Measurements from ENCODE around the gene ATP10A.

Gene ATP10A

DNA sequence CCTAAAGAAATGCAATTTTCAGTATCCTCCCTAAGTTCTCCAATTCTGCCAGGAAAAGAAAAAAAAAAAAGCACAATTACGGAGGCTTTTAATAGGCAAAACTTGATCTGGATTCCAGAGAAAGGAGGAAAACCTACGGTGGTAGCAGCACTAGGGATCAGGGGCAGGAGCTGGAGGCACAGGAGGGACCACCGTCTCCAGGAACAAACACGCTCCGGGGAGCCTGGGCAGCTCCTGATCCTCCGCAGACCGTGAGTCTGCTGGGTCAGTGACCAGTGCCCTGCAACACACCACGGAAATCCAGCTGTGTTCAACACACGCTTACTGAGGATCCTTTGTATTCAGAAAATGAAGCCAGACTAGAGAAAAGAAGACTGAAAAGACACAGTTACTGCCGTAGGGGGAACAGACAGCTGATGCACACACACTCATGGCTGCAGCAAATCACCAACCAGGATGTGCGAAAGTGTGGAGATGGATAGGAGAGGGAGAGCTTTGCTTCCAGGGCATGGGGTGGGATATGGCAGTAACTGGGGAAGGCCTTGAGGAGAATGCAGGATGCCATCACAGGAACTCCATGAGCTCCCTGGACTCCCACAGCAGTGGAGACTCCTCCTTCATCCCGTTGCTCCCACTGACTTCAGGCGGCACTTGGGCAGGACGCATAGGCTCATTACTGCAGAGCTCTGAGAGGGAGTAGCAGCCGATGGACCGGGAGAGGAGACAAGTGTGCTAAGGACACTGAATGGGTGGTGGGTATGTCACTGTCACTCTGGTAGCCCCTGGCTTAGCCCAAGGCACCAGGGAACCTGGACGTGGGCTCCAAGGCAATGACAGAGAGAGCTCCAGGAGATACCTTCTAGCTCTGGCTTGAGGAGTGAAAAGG, 167.0 kb downstream of the ATP10A start:
- no peak overlapping the region for H3K4me3 Mint-ChIP-seq
- H3K27ac Mint-ChIP-seq = no peak overlapping the region
- no peaks in the 10 kb centered on the region for H3K4me1 Mint-ChIP-seq
- H3K27me3 Mint-ChIP-seq = no peaks in the 10 kb centered on the region
- H3K9me3 Mint-ChIP-seq = no peaks in the 10 kb centered on the region
- peaks cover 12% of the 10 kb centered on the region for H3K36me3 Mint-ChIP-seq

DNA sequence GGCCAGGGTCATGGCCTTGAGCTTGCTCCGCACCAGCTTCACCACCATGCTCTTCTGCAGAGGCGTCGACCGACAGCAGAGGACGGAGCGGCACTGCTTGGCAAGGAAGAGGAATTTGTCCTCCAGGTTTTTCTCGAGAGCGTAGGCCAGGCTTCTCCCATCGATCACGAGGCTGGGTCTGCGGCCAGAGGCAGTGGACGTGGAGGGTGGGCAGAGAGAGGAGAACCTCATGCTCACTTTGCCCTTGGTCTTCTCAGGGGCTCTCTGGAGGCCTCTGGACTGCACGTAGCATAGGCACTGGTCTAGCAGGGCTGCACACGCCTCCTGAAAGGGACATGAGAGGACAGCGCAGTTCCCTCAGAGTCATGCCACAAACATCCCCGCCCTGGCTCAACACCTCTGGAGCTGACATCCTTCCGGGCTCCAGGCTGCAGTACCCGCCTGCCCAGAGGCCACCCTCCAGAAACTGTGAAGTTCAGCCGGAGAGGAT, 168.3 kb downstream of the ATP10A start:
- H3K27me3 Mint-ChIP-seq = no peaks in the 10 kb centered on the region
- peaks cover 9% of the 10 kb centered on the region for H3K36me3 Mint-ChIP-seq

DNA sequence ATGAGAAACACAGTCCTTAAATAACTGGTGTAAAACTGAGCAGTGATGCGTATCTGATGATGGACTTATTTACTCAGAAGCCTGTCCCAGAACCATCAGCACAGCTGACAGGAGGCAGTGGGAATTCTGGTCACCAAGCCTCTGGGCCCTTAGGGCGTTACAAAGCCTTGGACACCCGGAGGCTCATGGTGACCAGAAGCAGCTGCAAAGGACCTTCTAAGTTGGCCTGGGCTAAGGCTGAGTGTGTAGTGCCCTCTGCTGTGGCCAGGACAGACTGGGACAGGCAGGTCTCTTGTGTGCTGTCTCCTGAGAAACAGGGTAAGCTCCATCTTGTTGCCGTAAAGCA, 168.9 kb downstream of the ATP10A start:
- Mint-ChIP-seq H3K4me1 (no peaks in the 10 kb centered on the region), H3K36me3 (peaks cover 11% of the 10 kb centered on the region)

More for the DNA sequence above, 168.3 kb downstream of the ATP10A start:
- Mint-ChIP-seq H3K27ac (no peak overlapping the region), H3K4me1 (no peaks in the 10 kb centered on the region), H3K9me3 (no peaks in the 10 kb centered on the region), H3K4me3 (no peak overlapping the region)

DNA sequence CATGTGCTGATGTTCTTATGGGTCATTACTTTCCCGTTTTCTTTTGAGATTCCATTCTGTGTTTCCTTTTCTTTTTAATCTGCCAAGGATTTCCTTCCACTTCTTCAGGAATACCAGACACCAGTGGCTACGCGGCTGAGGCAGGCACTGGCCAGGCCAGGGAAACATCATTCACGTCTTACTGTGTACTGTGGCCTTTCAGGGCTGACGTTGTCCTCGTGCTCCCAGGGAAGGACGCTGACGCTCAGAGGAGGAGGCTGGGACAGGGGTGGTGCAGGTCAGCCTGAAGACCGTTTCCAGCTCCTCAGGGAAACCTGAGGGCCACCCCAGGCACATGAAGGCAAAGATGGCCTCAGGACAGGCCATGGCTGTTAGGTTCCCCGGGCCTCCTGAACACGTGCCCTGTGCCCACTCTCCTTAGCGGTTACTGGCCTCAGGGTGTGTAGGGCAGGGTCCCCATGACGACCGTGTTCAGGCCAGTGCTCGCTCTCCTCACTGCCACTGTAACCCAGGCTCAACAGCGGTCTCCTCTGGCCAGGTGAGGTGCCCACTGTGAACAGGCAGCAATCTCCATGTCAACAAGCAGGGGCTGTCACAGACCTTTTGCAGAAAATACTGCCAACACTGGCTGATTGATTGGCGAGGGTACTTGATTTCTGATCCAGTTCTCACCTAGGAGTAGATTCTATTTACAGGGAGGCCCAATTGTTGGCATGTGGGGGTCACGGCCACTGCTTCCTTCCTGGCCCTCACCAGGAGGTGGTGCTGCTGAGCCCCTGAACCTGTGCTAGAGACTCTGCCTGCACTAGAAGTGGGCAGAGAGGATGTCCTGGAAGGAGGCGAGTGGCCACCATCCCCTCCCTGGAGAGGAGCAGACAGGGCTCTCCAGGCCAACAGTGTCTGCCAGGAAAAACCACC, 169.5 kb downstream of the ATP10A start:
- Mint-ChIP-seq H3K36me3 (peaks cover 9% of the 10 kb centered on the region), H3K27ac (no peak overlapping the region), H3K4me1 (no peaks in the 10 kb centered on the region), H3K27me3 (no peaks in the 10 kb centered on the region), H3K9me3 (no peaks in the 10 kb centered on the region), H3K4me3 (no peak overlapping the region)

More for the DNA sequence above, 168.9 kb downstream of the ATP10A start:
- no peaks in the 10 kb centered on the region for H3K9me3 Mint-ChIP-seq
- no peak overlapping the region for H3K27ac Mint-ChIP-seq
- H3K4me3 Mint-ChIP-seq = no peak overlapping the region
- no peaks in the 10 kb centered on the region for H3K27me3 Mint-ChIP-seq

DNA sequence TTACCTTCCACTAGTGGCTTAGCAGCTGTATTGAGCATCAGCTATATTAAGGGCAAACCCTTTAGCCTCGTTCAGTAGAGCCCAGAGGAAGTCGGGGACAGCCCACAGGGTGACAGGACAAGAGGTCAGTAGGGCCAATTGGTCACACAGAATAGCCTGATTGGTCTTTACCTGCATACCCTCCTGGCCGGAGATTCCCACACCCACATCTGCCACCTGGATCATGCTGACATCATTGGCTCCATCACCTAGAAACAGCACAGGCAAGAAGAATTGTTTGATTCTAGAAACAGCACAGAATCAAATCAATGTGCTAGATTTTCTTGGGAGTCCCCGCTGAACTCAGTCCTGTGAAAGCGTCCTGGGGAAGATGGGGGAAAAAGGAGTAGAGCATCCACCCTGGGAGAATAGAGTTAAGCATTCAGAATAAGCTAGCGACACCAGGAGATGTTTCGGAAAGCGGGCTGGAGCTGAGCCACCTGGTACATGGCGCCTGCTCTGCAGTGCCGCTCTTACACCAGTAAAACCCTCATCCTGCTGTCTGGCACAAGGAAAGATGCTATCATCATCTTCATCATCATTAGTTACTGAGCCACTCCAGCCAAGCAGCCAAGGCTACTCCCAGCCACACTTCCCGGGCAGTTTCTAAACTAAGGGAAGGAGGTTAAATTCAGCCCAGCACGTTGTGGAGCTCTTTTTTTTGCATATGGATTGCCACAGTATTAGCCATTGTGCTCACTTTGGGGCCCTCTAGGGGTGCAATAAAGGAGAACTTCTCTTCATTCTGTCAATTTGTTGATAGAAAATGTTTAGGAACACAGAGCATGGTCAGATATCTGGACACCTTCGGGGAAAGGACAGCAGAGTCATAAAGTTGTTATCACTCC, 171.3 kb downstream of the ATP10A start:
- H3K9me3 Mint-ChIP-seq = no peaks in the 10 kb centered on the region
- H3K36me3 Mint-ChIP-seq = peaks cover 8% of the 10 kb centered on the region
- H3K27me3 Mint-ChIP-seq = no peaks in the 10 kb centered on the region
- no peak overlapping the region for H3K4me3 Mint-ChIP-seq
- H3K27ac Mint-ChIP-seq = peak overlapping the region; percentile 4
- no peaks in the 10 kb centered on the region for H3K4me1 Mint-ChIP-seq

DNA sequence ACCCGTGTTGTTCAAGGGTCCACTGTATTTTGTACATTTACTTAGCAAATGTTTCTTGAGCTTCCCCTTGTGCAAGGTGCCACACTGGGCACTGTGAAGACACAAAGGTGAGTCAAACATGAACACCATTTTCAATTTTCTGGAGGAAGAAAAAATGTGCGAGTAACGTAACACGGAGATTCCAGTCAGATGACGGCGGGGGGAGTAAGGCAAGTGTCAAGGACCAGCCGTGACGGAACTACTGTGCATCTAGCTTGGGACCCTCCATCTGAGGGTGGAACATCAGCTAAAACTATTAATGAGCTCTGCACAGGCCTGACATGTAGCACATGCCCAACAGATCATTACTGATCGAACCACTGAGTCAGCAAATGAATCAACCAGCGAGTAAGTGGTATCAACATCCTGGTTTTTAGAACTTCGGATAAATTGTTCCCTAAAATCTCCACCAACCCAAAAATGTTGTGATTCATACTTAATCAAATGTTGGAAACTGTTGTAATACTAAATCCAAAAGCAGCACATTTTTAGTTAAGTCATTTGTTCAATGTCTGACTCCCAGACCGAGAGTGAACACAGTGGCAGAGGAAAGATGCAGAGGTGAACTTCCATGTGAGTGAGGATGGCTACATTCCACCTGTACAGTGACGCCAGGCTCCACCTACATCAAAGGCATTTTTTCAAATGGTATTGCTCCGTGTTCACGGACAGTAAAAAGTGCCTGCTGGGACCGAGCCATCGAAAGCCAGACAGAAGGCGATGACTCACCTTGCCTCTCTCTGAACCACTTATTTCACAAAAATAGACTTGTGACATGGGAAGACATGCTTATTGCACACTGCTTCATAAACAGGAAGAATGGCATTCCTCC, 172.2 kb downstream of the ATP10A start:
- H3K27me3 Mint-ChIP-seq = no peaks in the 10 kb centered on the region
- no peak overlapping the region for H3K4me3 Mint-ChIP-seq
- peaks cover 12% of the 10 kb centered on the region for H3K36me3 Mint-ChIP-seq
- no peak overlapping the region for H3K27ac Mint-ChIP-seq
- no peaks in the 10 kb centered on the region for H3K9me3 Mint-ChIP-seq
- H3K4me1 Mint-ChIP-seq = no peaks in the 10 kb centered on the region

DNA sequence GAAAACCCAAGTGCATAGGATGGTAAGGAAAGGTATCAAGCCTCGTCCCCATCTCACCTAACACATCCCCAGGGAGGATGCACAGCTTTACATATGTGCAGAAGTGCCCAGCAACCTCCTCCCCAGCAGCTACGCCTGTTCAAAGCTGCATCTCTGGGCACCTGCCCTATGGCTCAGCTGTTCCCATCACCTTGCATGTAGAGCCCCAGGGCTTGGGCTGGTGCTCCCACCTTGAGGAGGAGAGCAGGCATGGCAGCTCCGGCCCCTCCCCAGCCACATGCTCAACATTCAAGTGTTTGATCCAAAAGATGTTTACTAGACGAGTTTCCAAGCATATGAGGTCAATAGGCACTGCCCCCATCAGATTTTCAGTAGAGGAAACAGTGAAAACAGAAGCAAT, 173.5 kb downstream of the ATP10A start:
- H3K4me1 Mint-ChIP-seq = no peaks in the 10 kb centered on the region
- H3K9me3 Mint-ChIP-seq = no peaks in the 10 kb centered on the region
- H3K4me3 Mint-ChIP-seq = no peak overlapping the region
- no peak overlapping the region for H3K27ac Mint-ChIP-seq
- peaks cover 18% of the 10 kb centered on the region for H3K36me3 Mint-ChIP-seq
- no peaks in the 10 kb centered on the region for H3K27me3 Mint-ChIP-seq

DNA sequence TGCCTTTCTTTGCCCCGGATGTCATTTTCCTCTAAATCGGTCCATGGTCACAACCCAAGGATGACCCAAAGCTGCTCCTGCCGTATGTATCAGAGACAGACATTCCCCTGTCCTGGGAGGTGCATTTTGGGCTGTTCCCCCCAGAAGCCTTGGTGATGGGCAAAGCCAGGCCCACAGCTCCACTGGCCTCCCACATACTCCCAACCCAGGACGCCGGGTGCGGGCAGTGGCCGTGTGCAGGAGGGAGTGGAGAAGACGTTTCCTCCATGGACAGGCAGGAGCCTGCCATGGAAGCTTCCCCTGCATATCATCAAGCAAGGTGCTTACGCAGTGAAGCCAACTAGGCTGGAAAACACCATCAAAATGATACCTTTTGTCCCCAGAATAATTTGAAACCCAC, 175.0 kb downstream of the ATP10A start:
- no peaks in the 10 kb centered on the region for H3K27me3 Mint-ChIP-seq
- no peaks in the 10 kb centered on the region for H3K4me1 Mint-ChIP-seq
- H3K9me3 Mint-ChIP-seq = no peaks in the 10 kb centered on the region
- peaks cover 27% of the 10 kb centered on the region for H3K36me3 Mint-ChIP-seq
- H3K27ac Mint-ChIP-seq = no peak overlapping the region
- no peak overlapping the region for H3K4me3 Mint-ChIP-seq

DNA sequence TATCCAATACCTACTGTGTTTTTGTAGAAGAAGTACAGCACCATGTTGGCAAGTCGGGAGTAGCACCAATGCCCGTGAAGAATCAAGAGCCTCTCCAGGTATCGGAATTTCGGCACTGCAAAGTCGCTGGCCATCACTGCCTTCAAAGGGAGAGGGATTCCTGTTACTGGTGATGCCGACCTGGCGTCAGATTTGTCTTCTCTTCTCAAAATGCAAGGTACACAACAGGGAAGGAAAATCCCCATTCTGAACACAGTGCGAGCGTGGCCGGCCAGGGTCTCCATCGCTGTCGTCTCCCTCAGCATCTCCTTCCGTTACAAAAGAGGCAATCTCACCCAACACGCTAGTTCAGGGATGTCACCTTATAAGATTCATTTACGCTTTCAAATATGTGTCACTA, 175.4 kb downstream of the ATP10A start:
- Mint-ChIP-seq H3K36me3 (peaks cover 30% of the 10 kb centered on the region), H3K9me3 (no peaks in the 10 kb centered on the region), H3K27me3 (no peaks in the 10 kb centered on the region), H3K4me3 (no peak overlapping the region), H3K27ac (peak overlapping the region; percentile 35), H3K4me1 (no peaks in the 10 kb centered on the region)

DNA sequence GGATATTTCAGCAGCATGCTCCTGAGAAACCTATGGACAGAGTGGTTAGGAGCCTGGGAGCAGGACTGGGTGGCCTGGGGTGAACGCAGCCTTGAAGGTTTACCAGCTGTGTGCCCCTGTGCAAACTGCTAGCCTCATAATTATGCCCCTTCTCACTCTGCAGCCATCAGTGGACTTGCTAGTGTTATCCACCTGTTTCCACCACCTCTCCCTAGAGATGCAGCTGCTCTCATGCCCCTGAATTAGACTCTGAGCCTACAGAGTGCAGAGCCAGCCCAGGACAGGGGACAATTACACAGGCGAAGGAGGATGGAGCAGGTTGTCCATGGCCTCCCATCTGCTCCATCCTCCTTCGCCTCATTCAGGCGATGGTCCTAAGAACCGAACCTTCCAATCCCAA, 175.9 kb downstream of the ATP10A start:
- Mint-ChIP-seq H3K4me1 (no peaks in the 10 kb centered on the region), H3K9me3 (no peaks in the 10 kb centered on the region), H3K36me3 (peaks cover 30% of the 10 kb centered on the region), H3K4me3 (no peak overlapping the region), H3K27ac (no peak overlapping the region), H3K27me3 (no peaks in the 10 kb centered on the region)

DNA sequence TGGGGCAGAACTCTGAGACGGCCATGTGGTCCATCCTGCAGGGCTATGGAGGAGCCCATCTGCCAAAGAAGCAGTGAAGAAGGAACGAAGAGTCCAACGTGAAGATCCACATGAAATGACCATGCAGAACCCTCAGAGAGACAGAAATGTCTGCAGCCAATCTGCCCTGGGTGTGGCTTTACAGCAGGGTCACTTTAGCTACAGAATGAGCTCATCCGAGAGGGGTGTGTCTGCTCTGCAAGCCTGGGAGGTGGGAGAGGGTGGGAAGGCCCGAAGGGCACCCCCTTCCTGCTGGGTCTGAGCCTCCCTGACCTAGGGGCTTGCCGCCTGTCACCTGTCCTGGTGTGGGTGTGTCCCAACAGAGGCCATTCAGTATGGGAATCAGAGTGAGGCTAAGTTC, 176.3 kb downstream of the ATP10A start:
- no peak overlapping the region for H3K27ac Mint-ChIP-seq
- peaks cover 32% of the 10 kb centered on the region for H3K36me3 Mint-ChIP-seq
- H3K4me1 Mint-ChIP-seq = no peaks in the 10 kb centered on the region
- H3K9me3 Mint-ChIP-seq = no peaks in the 10 kb centered on the region
- H3K4me3 Mint-ChIP-seq = no peak overlapping the region
- H3K27me3 Mint-ChIP-seq = no peaks in the 10 kb centered on the region

DNA sequence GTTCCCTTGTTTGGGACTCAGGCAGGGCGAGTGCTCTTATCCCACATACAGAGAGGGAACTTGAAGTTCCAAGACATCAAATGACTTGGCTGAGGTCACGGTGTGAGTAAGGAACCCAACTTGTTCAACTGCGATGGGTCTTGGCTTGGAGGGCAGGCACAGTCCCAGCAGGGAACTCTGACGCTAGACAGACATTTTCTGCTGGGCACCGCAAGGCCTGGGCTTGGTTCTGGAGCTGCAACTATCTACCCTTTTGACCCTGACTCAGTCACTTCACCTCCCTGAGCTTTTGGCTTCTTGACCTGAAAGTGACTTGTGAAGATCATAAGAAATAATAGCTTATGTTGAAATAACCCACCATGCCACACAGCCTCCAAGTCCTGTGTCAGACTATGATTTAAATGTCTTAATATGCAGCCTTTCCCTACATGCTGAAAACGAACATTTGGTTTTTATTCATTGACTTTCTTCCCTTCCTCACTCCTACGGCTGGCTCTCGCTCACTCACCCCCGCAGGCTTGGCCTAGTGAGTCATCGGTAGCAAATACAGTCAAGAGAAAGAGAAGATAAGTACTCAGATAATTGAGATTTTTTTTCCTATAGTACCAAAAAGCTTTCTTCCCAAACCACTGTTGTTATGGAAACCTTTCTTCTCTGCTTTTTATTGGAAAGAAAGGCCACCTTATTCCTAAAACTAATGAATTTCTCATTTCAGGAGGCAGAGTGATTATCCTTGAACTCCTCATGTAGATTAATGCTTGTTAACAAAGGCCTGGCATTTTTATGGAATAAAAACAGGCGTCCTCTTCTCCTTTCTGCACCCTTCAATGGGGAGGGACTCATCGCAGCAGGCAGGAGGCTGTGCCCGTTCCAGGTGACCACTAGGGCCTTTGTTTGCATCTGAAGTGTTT, 178.4 kb downstream of the ATP10A start:
- no peaks in the 10 kb centered on the region for H3K27me3 Mint-ChIP-seq
- no peaks in the 10 kb centered on the region for H3K9me3 Mint-ChIP-seq
- H3K4me1 Mint-ChIP-seq = no peaks in the 10 kb centered on the region
- no peak overlapping the region for H3K4me3 Mint-ChIP-seq
- H3K36me3 Mint-ChIP-seq = peaks cover 37% of the 10 kb centered on the region
- peak overlapping the region; percentile 35 for H3K27ac Mint-ChIP-seq

DNA sequence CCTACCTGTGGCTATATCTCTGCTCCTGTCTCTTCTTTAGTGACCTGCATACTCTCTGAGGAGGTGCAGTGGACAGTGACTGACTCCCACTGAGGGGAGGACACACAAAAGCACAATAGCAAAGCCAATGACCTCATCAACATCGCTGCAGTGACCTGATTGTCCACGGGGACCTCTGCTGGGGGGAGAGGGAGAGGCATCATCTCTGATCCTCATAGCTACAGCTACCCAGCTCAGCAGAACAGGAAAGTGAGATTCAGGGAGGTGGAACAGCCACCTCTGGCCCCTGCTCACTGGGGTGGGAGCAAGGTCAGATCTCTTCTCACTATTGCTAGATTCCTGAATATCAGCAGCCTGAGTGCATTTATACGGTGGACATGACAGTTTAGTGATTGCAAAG, 179.2 kb downstream of the ATP10A start:
- Mint-ChIP-seq H3K4me1 (no peaks in the 10 kb centered on the region), H3K27me3 (no peaks in the 10 kb centered on the region), H3K27ac (no peak overlapping the region), H3K36me3 (peaks cover 33% of the 10 kb centered on the region), H3K9me3 (no peaks in the 10 kb centered on the region), H3K4me3 (no peak overlapping the region)

DNA sequence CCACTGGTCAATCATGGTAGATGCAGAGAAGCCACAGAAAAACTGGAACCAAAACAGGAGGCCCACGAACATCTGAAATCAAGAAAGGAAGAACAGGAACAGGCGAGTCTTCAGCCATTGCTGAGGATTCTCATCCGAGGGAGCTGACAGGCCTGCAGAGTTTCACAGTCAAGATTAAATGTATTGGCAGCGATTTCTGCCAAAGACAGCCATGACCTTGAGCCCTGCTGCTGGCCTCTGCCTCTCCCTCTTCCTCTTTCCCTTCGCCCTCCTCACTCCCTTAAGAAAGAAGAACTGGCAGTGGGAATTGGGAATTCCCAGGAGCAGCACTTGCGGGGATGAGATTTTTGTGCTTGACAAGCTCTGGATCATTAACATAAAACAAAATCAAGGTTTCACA, 179.7 kb downstream of the ATP10A start:
- no peak overlapping the region for H3K4me3 Mint-ChIP-seq
- no peak overlapping the region for H3K27ac Mint-ChIP-seq
- H3K9me3 Mint-ChIP-seq = no peaks in the 10 kb centered on the region
- peaks cover 35% of the 10 kb centered on the region for H3K36me3 Mint-ChIP-seq
- H3K4me1 Mint-ChIP-seq = no peaks in the 10 kb centered on the region
- no peaks in the 10 kb centered on the region for H3K27me3 Mint-ChIP-seq

Data from activated naive CD4-positive, alpha-beta T cell treated with anti-CD3 and anti-CD28 coated beads, Interleukin-2, amount 50 U/mL, for 24 hours (primary cell).